OCI-LY3 (cell line): ENCODE data around the gene MAP1LC3B.

Source experiments
- EZH2phosphoT487 ChIP-seq: fragments of 200-600 bp; shearing (Covaris generic); IDR thresholded peaks from 2 replicates; pipeline ENCODE4 v1.6.1; 2018; ENCODE audit warnings: antibody characterized with exemption, mixed run types, low read depth
- TF ChIP-seq, protein P1 (sequence below): fragments of 200-600, 300-600 bp; sonication (generic); IDR thresholded peaks from 2 replicates; pipeline ENCODE4 v1.5.1; 2014; ENCODE audit warnings: antibody characterized with exemption, low read length, low read depth

DNA sequence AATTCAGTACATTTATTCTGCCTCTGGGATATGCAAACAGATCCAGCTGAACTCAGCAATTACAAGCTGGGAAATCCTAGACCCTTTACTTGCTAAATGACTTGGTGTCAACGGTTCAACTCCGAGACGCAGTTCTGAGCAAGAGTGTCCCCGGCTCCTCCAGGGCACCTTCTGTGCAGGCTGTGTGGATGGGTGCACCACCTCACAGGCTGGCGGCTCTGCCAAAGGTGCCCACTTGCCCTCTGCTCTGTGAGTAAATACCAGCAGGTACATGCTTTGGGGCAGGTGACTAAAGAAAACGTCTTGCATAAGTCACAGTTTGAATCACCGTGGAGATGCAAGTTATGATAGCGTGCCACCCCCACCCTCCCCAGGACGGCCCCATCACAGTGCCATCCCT is 23.3 kb downstream of the MAP1LC3B start:
- TF ChIP-seq, protein P1, sequence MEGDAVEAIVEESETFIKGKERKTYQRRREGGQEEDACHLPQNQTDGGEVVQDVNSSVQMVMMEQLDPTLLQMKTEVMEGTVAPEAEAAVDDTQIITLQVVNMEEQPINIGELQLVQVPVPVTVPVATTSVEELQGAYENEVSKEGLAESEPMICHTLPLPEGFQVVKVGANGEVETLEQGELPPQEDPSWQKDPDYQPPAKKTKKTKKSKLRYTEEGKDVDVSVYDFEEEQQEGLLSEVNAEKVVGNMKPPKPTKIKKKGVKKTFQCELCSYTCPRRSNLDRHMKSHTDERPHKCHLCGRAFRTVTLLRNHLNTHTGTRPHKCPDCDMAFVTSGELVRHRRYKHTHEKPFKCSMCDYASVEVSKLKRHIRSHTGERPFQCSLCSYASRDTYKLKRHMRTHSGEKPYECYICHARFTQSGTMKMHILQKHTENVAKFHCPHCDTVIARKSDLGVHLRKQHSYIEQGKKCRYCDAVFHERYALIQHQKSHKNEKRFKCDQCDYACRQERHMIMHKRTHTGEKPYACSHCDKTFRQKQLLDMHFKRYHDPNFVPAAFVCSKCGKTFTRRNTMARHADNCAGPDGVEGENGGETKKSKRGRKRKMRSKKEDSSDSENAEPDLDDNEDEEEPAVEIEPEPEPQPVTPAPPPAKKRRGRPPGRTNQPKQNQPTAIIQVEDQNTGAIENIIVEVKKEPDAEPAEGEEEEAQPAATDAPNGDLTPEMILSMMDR = no peak
- TF ChIP-seq EZH2phosphoT487 = no peak
